HG02678 (cell line): ENCODE measurements around the gene LGALS12.
"Not testable (repeated sequence)": the region's sequence is repeated elsewhere in the genome, so short reads cannot be mapped to it uniquely, and the experiment has no call there.

Experiments
- ATAC-seq: cut with Tn5 transposase; IDR thresholded peaks from one replicate; pipeline ENCODE4 v1.9.1; 2021; ENCODE audit warnings: mild to moderate bottlenecking, moderate library complexity; ENCODE audit not compliant: unreplicated experiment

Gene LGALS12

DNA sequence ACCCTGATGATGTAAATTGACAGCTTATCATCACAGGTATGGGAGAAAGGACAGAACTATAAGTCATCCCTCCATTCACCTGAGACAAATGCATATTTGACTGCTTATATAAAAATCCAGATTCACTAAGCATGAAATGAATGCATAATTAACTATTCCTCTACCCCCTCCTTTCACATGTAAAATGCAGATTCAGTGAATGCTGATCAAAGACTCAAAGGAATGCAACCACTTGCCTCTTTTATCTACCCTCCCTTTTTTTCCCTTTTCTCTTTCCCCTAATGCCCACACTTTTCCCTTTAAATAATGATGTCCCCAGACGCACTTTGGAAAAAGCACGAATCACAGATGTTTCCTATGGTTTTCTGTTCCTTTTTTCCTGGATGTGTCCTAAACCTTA, 26.2 kb downstream of the LGALS12 start:
- no peak for ATAC-seq

GRCh38 chr11:63532799-63533475, 27.1 kb downstream of the LGALS12 start:
- no peak for ATAC-seq

DNA sequence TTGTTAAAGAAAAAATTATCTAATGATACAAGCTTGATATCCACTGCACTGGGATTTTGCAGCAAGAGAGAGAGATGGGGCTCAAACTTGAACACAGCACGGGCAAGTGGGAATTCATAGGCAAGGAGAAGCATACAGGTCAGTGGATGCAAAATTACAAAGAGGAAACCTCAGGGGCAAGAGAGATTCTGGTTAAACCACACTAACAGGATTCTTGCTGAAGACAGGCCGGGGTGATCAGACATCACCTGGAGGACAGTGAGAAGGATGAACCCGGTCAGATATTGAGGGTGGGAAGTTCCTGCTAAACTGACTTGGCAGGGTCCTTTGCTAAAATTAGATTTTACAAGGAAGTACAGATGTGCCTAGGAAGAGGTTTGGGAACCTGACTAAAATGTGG, 28.2 kb downstream of the LGALS12 start:
- no peak for ATAC-seq

DNA sequence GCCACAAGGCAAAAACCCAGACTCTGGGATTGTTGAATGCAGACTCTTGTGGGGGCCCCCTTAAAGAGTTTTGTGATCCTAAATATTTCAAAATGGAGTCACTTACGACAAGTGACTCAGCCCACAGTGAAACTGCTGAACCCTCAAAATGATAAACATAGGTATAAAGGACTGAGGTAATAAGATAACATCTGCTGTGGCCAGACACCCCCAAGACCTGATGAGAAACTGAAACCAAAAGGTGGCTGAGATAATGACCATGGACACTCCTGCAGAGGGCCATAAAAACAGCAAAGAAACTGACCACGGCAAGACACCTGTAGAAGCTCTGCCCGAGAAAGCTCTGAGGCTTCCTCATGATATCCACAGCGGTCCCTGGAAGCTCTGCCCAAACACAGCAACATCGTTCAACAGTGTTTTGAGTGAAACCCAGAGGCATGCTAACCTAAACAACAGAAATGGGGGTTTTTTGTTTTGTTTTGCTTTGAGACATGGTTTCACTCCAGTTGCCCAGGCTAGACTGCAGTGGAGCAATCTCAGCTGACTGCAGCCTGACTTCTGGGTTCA, 29.1 kb downstream of the LGALS12 start:
- peak; percentile 54 for ATAC-seq

DNA sequence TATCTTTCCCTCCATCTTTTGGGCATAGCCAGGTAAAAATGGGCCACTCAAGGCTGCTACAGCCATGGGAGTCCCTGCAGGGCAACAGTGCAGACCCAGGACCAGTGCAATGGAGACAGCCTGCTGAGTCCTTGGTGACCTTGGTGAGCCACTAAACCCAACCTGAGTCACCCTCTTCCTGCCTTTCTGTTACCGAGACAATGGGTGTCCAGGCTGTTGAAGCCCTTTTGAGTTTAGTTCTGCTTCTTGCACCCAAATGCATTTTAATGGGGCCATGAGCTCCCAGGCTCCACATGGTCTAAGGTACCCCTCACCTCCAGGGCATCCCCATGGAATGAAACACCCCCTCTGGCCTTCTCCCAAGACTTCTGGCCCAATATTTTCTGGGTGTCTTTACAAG, 29.9 kb downstream of the LGALS12 start:
- ATAC-seq: no peak

GRCh38 chr11:63536669-63537292, 30.9 kb downstream of the LGALS12 start, which contains the start of gene PLAAT4:
Gene PLAAT4, plus strand, starts transcription at chr11:63536808. Its CDS starts 61 bp downstream, at chr11:63536869.
- ATAC-seq: peak; percentile 34

- no peak for ATAC-seq
Measured at GRCh38 chr11:63537293-63538101, 31.6 kb downstream of the LGALS12 start.

DNA sequence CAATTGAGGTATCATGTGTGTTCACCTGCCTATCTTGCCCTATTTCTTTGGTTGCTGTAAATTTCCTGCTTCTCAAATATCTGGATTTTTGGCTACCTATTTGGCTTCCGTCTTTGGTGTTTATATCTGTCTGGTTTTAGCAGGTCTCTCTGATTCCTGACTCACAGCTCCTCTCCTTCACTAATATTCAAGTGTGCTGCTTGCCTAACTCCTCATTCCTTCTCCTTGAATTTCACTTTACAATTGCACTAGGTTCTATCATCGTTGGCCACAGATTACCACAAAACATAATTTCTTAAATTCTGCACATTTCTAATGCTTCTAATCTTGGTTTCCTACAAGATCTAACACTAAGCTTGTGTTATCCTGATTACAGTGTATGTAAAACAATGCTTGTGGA, 36.6 kb downstream of the LGALS12 start:
- not testable (repeated sequence) for ATAC-seq

DNA sequence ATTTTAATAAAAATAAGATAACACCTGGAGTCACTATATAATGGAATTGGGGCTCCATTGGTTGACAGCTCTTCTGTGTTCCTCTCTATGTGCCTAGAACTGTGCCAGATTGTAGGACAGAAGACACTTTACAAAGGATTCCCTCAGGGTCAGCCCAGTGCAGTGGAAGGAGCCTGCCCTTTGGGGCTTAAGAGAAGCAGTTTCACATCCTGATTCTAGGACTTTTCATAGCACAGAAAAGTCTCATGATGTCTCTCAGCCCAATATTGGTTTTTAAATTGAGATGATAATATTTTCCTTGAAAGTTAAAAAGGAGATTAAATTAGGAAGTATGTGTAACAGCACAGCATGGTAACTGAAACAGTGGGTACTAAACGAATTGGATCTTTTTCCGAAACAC, 37.8 kb downstream of the LGALS12 start:
- ATAC-seq: no peak

GRCh38 chr11:63547061-63547460, 41.2 kb downstream of the LGALS12 start:
- ATAC-seq: no peak

DNA sequence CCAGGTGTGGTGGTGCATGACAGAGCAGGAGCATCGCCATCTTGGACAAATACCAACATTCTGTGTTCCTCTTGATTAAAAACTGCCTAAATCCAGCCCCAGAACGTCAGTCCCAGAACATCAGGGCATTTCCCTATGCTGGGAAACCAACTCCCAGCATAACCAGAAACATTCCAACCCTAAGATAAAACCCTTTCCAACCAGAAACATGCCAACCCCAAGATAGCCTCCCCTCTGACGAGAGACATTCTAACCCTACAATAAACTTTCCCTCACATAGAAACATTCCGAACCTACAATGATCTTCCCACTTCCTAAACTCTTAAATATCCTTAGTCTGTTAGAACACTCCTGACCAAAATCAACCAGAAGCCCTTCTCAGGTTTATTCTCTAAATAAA, 42.3 kb downstream of the LGALS12 start:
- ATAC-seq: no peak

DNA sequence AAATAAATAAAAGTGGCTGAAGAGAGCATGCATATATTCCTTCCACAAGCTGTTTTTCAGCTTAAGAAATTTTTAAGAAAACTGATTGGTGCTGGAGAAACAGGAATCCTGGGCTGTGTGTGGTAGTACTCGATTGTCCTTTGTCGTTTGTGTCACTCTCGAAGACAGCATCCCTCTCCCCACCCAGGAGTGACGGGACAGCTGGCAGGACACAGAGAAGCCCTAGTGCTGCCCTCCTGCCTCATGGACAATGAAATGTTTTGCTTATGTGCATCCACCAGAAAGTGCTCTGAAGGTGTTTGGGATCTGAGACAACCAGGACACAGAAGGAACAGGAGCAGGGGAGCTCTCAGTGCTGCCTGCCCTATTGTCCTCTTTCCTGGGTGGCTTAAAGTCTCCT, 43.5 kb downstream of the LGALS12 start:
- ATAC-seq: no peak

DNA sequence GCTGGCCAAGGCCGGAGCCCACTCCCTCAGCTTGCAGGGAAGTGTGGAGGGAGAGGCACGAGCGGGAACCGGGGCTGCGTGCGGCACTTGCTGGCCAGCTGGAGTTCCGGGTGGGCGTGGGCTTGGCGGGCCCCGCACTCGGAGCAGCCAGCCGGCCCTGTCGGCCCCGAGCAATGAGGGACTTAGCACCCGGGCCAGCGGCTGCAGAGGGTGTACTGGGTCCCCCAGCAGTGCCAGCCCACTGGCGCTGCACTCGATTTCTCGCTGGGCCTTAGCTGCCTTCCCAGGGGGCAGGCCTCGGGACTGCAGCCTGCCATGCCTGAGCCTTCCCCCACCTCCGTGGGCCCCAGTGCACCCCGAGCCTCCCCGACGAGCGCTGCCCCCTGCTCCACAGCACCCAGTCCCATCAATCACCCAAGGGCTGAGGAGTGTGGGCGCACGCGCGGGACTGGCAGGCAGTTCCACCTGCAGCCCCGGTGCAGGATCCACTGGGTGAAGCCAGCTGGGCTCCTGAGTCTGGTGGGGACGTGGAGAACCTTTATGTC, 44.3 kb downstream of the LGALS12 start:
- ATAC-seq: not testable (repeated sequence)

GRCh38 chr11:63551091-63551888, 45.4 kb downstream of the LGALS12 start:
- no peak for ATAC-seq

GRCh38 chr11:63551889-63552266, 46.0 kb downstream of the LGALS12 start:
- no peak for ATAC-seq

DNA sequence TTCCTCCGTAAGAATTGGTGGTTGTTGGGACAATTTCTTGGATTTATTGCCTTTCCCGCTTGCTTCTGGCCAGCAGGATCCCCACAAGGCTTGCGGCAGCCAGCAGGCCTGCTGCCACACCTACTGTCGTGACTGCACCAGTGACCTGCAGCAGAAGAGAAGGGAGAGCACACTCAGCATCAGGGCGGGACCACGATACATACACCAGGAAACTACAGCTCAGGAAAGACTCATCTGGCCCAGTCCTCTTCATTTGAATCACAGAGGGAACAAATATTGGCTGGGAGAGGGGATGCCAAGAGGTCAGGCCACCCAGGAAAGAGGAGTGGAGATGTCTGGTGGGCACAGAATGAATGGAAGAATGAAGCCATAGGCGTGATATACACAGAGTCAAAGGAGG, 47.0 kb downstream of the LGALS12 start:
- no peak for ATAC-seq

- ATAC-seq: peak; percentile 82
Measured at GRCh38 chr11:63553759-63554158, 47.9 kb downstream of the LGALS12 start.

GRCh38 chr11:63554877-63555223, 49.0 kb downstream of the LGALS12 start:
- ATAC-seq: no peak

GRCh38 chr11:63556404-63557013, 50.6 kb downstream of the LGALS12 start:
- no peak for ATAC-seq

DNA sequence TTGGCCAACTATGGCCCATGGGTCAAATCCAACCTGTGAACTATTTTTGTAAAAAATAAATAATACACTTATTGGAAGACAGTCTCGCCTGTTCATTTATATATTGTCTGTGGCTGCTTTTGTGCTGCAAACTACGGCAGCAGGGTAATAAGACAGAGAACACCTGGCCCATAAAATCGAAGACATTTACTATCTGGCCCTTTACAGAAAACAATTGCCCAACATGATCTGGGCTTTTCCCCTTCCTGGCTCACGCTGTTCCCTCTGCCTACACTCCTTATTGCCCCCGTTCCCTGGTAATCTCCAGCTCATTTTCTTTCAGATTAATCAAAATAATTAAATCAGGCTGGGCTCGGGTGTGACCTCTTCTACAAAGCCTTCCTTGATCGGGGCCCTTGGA, 51.7 kb downstream of the LGALS12 start:
- ATAC-seq: no peak
